ENCODE measurements around the gene TTC23L.

Gene TTC23L, protein sequence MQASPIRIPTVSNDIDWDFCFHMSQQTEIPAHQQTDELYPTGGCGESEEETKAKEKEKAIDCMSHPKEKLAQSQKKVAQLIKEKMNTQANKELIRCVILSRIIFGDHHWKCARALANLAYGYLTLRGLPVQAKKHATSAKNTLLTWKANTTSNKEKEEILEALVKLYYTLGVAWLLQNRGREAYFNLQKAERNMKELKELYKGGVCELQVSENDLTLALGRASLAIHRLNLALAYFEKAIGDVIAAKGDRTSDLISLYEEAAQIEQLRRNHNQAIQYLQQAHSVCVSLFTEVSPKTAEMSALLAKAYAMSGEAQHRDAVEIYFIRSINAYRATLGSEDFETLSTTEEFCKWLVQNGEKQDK

DNA sequence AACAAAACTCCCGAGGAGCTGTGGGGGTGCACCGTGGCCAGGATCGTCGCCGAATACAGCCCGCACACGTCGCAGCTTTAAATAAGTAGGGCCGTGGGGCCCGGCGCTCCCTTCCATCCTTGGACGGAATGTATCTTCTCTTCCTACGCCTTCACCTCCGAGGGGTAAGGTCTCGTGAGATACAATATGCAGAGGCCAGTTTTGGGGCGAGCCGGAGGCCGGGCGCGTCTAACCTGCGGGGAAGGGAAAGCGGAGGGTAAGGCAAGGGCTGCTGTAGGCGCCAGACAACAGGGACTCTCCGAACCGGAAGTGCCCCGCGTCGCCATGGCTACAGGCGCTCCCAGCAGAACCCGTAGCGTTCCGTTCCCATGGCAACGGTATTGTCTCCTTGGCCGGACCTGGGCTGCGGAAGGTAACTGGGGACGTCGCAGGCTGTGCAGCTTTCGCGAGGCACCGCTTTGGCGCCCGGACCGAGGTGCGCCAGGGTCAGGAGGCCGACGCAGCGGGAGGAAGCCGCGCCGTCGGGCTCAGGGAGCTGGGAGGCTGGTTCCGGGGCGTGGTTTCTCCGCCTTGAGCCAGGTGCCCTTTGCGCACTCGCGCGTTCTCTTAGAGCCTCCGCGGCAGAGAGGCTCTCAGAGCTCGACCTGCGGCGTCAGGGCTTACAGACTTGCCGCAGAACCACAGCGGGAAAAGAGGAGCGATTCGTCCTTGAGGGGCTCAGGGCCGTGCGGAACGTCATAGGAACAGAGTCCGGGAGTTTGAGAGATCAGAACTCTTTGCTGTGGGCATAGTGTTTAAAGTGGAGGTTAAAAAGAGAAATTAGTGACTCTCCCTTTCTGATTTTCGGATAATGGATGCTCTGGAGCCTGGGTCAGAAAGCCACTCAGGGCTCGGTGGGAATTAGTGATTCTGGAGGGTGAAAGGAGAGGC is at the start of gene TTC23L:
Gene TTC23L, plus strand, starts transcription at position 380 of the 930 bp plus-strand sequence. CDS start 1,508 bp downstream, outside the sequence.
- Mint-ChIP-seq H3K27ac (peak within 1 kb of the TSS; percentile 86), H3K27me3 (no peaks in the 10 kb centered on the region), H3K4me1 (peaks cover 15% of the 10 kb centered on the region), H3K36me3 (no peaks in the 10 kb centered on the region), H3K4me3 (peak within 1 kb of the TSS; percentile 98), H3K9me3 (no peaks in the 10 kb centered on the region)
- ATAC-seq: peak; percentile 98

DNA sequence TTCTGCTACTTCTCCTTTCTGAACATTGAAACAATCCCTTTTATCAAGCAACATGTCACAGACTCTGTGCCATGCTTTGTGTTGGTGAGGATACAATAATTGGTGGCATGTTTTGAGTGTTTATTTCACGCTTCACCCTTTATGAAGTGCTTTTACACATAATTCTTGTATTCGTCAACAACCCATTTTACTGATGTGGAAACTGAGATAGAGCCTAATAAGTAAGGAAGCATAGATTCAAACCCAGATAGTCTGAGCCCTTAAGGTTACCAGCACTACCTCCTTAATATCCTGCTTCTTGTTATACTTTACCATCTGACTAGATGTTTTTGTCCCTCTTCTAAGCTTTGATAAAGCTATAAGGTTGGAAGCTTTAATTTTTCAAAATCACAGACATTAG is 49.3 kb upstream of the TTC23L start:
- Mint-ChIP-seq H3K36me3 (no peaks in the 10 kb centered on the region), H3K27ac (no peak overlapping the region), H3K4me1 (no peaks in the 10 kb centered on the region), H3K27me3 (peaks cover 49% of the 10 kb centered on the region), H3K9me3 (peaks cover 8% of the 10 kb centered on the region), H3K4me3 (no peak overlapping the region)
- ATAC-seq: no peak

DNA sequence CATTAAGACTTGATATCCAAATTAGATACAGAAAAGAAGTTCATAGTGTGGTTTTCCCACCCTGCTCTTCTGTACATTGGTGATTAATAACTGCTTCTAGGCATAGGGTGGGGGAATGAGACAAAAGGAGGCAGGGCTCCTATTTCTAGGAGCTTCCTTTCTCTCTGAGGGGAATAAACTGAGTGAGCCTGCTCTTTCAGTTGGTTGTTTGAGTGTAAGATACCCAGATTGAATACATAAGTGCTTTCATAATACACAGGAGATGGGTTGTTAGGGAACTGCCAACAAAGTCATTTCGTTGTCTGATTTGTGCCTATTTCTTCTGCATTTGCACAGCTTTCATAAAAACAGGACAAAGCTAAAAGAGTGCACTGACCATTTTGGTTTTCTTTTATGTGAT is 48.9 kb upstream of the TTC23L start:
- H3K27me3 Mint-ChIP-seq: peaks cover 49% of the 10 kb centered on the region
- no peak for ATAC-seq

DNA sequence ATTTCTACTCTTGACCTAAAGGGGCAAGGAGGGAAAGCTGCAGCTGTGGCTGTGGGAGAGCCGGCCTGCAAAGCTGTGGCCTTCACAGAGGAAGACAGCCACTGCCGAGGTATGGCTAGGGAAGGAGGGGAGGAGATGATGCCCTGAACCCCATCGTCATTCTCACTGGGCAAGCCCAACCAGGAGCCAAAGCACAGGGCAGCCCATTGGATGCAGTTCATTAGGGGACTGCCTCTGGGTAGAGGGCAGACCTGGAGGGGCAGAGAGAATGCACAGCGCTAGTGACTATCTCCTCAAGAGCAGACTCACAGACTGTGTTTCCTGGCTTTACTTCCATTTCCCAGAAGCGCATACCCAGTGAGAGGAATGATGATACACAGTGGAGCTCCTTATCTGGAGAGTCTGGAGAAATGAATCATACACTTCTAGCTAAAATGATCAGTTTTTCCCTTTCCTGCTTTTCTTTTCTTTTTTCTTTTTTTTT is 47.2 kb upstream of the TTC23L start:
- ATAC-seq: no peak
- Mint-ChIP-seq H3K9me3 (peaks cover 5% of the 10 kb centered on the region), H3K4me3 (no peak overlapping the region), H3K36me3 (no peaks in the 10 kb centered on the region), H3K27me3 (peaks cover 42% of the 10 kb centered on the region), H3K27ac (no peak overlapping the region), H3K4me1 (no peaks in the 10 kb centered on the region)

More for the DNA sequence above, 48.9 kb upstream of the TTC23L start:
- peaks cover 8% of the 10 kb centered on the region for H3K9me3 Mint-ChIP-seq
- H3K4me1 Mint-ChIP-seq: no peaks in the 10 kb centered on the region
- no peaks in the 10 kb centered on the region for H3K36me3 Mint-ChIP-seq
- H3K27ac Mint-ChIP-seq: no peak overlapping the region
- no peak overlapping the region for H3K4me3 Mint-ChIP-seq

DNA sequence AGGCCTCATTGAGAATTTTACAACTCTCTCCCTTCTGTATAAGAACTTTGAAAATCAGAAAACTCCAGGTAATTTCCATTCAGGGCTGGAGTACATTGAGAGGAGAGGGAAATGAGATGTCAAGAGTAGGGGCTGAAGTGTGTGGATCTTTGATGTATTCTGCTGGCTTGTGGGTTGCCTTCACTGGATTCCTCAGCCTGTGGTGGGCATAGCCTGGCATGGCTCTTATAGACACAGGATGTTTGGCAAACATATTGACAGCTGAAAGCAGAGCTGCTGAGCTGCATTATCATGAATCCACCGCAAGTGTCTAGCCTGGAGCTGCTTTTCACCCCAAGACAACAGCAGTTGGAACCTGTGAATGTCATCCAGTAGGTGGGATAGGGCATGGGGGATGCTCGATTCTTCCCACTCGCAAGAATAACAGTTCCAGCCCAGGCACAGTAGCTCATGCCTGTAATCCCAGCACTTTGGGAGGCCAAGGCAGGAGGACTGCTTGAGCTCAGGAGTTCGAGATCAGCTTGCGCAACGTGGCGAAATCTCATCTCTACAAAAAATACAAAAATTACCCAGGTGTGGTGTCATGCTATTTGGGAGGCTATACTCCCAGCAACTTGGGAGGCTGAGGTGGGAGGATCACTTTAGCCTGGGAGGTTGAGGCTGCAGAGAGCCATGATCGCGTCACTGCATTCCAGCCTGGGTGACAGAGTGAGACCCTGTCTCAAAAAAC is 36.0 kb upstream of the TTC23L start:
- H3K4me1 Mint-ChIP-seq: no peaks in the 10 kb centered on the region
- H3K36me3 Mint-ChIP-seq: no peaks in the 10 kb centered on the region
- H3K27ac Mint-ChIP-seq: no peak overlapping the region
- H3K9me3 Mint-ChIP-seq: no peaks in the 10 kb centered on the region
- H3K27me3 Mint-ChIP-seq: peaks cover 21% of the 10 kb centered on the region
- ATAC-seq: no peak
- H3K4me3 Mint-ChIP-seq: no peak overlapping the region

DNA sequence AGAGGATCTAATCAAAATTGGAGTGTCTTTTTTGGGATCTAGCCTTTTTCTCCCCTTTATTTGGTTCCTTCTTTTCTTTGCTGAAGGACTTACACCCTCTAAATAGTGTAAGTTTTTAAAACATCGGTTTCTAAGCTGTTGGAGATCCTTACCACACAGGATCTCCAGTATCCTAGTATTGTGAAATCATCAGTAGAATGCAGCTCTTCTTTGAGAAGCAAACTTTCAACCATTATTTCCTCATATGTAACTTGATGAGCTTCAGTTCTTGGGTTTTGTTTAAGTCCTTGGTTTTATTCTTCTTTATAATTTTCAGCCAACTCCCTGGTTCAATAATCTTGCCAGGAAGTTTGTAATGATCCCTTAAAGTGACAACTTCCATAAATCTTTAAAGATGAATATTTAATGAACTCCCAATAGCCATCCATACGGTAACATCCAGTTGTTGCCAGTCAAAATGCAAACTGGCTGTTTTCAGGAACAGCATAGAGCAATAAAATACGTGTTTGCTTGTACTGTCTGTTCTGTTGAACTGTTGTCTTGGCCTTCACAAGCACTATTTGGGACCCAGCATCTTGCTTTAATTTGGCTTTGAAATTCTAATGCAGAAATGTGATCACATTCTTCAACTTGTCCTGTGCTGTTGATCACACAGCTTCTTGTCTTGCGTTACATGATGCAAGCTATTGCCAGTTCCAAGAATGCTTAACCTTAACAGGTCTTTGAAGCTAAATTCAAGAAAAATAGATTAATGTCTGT is 34.8 kb upstream of the TTC23L start:
- H3K4me1 Mint-ChIP-seq: no peaks in the 10 kb centered on the region
- H3K36me3 Mint-ChIP-seq: no peaks in the 10 kb centered on the region
- no peak overlapping the region for H3K4me3 Mint-ChIP-seq
- no peak overlapping the region for H3K27ac Mint-ChIP-seq
- no peaks in the 10 kb centered on the region for H3K9me3 Mint-ChIP-seq
- no peak for ATAC-seq
- H3K27me3 Mint-ChIP-seq: peaks cover 21% of the 10 kb centered on the region

DNA sequence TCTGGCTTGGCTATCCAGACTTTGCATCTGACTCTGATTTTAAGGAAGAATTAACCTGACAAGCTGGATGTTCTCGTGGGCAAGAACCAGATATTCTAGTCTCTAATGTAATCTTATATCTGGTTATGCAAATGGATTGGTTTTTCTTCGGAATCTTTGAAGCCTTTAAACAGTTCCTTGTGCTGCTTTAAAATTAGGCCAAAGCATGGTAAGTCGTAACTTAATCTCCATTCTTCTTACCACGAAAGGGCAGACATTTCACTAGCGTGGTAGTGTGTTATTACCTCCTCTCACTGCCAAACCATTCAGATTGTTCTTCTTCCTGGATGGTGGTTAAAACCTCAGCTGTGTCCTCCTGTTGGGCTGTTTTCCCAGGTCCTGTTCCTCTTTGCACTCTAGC is 34.1 kb upstream of the TTC23L start:
- Mint-ChIP-seq H3K36me3 (no peaks in the 10 kb centered on the region), H3K27me3 (peaks cover 21% of the 10 kb centered on the region), H3K4me3 (no peak overlapping the region), H3K9me3 (no peaks in the 10 kb centered on the region), H3K27ac (no peak overlapping the region), H3K4me1 (no peaks in the 10 kb centered on the region)
- no peak for ATAC-seq

DNA sequence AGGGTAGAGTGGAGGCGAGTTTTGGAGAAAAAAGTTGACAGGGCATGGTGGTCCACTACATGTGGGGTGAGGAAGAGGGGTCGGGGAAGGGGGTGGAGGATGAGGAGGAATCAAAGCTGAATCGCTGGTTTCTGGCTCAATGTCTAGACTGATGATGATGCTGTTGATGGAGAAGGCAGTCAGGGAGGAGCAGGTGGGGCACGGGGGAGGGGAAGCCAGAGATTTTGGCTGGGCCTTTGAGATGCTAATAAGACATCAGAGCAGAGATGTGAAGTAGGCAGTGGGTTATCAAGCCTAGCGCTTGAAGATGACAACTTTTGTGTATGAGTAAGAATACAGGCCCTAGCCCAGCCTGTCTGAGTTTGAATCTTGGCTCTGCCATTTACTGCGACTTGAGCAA is 32.4 kb upstream of the TTC23L start:
- H3K27ac Mint-ChIP-seq: no peak overlapping the region

DNA sequence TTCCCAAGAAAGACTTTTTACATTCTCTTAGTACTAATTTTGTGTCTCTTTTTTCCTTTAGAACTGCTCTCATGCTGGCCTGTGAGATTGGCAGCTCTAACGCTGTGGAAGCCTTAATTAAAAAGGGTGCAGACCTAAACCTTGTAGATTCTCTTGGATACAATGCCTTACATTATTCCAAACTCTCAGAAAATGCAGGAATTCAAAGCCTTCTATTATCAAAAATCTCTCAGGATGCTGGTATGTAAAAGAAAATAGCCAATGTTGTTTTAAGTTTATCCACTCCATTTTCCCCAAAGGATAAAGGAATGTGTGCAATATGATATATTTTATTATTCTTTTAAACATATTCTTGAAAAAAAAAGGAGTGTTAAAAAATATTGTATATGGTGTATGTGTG is 27.3 kb upstream of the TTC23L start:
- Mint-ChIP-seq H3K27me3 (peaks cover under 1% of the 10 kb centered on the region), H3K4me1 (no peaks in the 10 kb centered on the region), H3K4me3 (no peak overlapping the region), H3K27ac (no peak overlapping the region), H3K9me3 (no peaks in the 10 kb centered on the region), H3K36me3 (no peaks in the 10 kb centered on the region)
- no peak for ATAC-seq

More for the DNA sequence above, 32.4 kb upstream of the TTC23L start:
- no peaks in the 10 kb centered on the region for H3K9me3 Mint-ChIP-seq
- H3K27me3 Mint-ChIP-seq: peaks cover 21% of the 10 kb centered on the region
- ATAC-seq: no peak
- no peaks in the 10 kb centered on the region for H3K4me1 Mint-ChIP-seq
- H3K36me3 Mint-ChIP-seq: no peaks in the 10 kb centered on the region
- no peak overlapping the region for H3K4me3 Mint-ChIP-seq

DNA sequence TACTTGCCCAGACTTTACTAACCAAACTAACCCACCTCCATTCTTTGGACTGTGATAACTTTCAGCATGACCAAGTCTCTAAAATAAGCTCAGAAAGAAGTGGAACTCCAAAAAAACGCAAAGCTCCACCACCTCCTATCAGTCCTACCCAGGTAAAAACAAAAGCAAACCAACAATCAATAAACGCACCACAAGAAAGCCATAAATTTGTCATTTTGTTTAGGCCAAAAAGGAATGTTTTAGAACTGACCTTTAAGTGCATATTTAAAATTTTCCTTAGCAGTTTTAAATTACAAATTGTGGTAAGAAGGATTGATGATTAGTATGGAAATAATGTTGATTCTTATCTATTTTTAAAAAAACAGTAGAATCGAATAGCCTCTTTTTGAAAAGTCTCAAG is 25.5 kb upstream of the TTC23L start:
- Mint-ChIP-seq H3K9me3 (no peaks in the 10 kb centered on the region), H3K36me3 (no peaks in the 10 kb centered on the region), H3K27ac (no peak overlapping the region), H3K4me1 (no peaks in the 10 kb centered on the region), H3K27me3 (no peaks in the 10 kb centered on the region), H3K4me3 (no peak overlapping the region)
- no peak for ATAC-seq

DNA sequence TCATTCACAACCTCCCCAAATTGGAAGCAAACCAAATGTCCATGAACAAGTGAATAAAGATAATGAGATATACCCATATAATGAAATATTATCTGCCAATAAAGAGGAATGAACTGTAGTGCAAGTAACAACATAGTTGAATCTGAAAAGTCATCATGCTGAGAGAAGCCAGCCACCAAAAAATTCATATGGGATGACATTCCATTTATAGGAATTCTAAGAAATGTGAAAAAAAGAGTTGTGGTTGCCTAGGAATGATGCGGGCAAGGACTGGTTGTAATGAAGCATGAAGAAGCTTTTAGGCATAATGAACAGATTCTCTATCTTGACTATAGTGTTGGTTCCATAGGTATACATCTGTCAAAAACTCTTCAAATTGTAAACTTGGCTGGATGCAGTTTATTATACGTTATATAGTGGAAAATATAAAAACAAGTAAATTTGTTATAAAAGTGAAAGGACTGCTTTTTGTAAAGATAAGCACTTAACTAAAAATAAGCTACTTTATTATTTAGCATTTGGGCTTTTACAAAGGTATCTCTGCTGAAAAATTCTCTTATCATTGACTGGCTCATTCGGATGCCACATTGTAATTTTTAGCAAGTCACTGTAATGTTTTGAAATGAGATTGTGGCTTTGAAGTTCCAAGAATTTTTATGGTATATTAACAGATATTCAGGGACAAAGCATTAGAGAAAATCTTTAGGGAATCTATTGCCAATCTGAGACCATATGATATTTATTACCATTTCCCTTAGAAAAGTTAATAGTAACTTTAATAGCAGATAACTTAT is 21.2 kb upstream of the TTC23L start:
- H3K27ac Mint-ChIP-seq: no peak overlapping the region
- H3K36me3 Mint-ChIP-seq: no peaks in the 10 kb centered on the region
- H3K4me1 Mint-ChIP-seq: no peaks in the 10 kb centered on the region
- ATAC-seq: no peak
- no peak overlapping the region for H3K4me3 Mint-ChIP-seq
- no peaks in the 10 kb centered on the region for H3K27me3 Mint-ChIP-seq
- H3K9me3 Mint-ChIP-seq: no peaks in the 10 kb centered on the region

DNA sequence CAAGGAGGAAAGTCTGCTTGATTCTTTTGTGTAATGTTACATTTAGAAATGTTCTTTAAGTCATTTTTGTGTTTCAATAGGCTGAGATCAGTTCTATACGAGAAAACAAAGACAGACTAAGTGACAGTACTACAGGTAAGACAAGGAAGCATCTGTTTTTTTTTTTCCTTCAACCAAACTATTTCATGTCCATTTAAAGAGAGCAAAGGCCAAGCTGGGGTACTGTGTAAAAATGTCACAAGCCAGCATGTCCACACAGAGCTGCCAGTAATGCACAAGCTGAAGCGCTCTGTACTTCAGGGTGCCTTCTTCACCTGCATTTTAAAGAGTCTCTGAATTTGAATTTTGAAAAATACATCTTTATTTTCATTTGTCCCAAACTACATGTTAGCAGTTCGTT is 20.2 kb upstream of the TTC23L start:
- peaks cover 9% of the 10 kb centered on the region for H3K27me3 Mint-ChIP-seq
- no peaks in the 10 kb centered on the region for H3K36me3 Mint-ChIP-seq
- no peak overlapping the region for H3K4me3 Mint-ChIP-seq
- ATAC-seq: no peak
- H3K9me3 Mint-ChIP-seq: no peaks in the 10 kb centered on the region
- no peaks in the 10 kb centered on the region for H3K4me1 Mint-ChIP-seq
- no peak overlapping the region for H3K27ac Mint-ChIP-seq

DNA sequence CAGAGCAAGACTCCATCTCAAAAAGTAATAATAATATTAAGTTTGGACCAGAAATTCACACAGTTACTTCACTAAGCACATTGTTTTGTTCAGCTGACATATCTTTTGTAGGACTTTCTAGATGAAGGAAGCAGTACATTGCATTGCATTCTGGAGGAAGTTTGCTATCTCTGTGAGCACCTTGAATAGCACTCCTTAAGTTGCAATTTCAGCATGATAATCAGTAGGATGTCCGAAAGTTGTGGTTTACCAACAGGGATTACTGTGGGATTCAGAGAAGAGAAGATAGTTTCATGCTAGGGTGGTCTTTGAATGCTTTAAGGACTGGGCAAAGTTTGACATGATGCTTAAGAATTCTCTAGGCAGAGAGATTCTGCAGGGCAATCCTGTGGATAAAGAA is 18.4 kb upstream of the TTC23L start:
- no peak for ATAC-seq
- H3K27ac Mint-ChIP-seq: no peak overlapping the region
- no peaks in the 10 kb centered on the region for H3K4me1 Mint-ChIP-seq
- H3K4me3 Mint-ChIP-seq: no peak overlapping the region
- H3K36me3 Mint-ChIP-seq: no peaks in the 10 kb centered on the region
- H3K9me3 Mint-ChIP-seq: no peaks in the 10 kb centered on the region
- peaks cover 16% of the 10 kb centered on the region for H3K27me3 Mint-ChIP-seq

Measured in stimulated activated memory B cell treated with anti-CD40 and anti-IgM and Interleukin-4, amounts not matched to agents 10 μg/mL and 1 μg/mL and 100 μg/mL, for 72 hours (primary cell).